Measurements from ENCODE around the gene GABRP. TPM values are rescaled to one million over a fixed set of nuclear protein-coding genes. Genes with fewer than 3 reads are reported as not detected.

Gene GABRP
- total RNA-seq, 1 donor from 2014 or later, result not detected

GRCh38 chr5:170769898-170770416 lies 13.6 kb upstream of the GABRP start:
- H3K4me3 Mint-ChIP-seq (ENCODE audit: unreplicated experiment), result no peak overlapping the region
- H3K9me3 Mint-ChIP-seq (ENCODE audit: low read depth), result no peaks in the 10 kb centered on the region
- H3K27me3 Mint-ChIP-seq (ENCODE audit: low read depth), result peaks cover 25% of the 10 kb centered on the region
- H3K27ac Mint-ChIP-seq (ENCODE audit: unreplicated experiment), result no peak overlapping the region
- no peaks in the 10 kb centered on the region for H3K36me3 Mint-ChIP-seq (ENCODE audit: low read depth)
- TF ChIP-seq CTCF (IDR thresholded peaks at IDR 0.05), result no peak
- H3K4me1 Mint-ChIP-seq (ENCODE audit: low read depth), result no peaks in the 10 kb centered on the region
- no peak for DNase-seq (ENCODE audit: low spot score)

DNA sequence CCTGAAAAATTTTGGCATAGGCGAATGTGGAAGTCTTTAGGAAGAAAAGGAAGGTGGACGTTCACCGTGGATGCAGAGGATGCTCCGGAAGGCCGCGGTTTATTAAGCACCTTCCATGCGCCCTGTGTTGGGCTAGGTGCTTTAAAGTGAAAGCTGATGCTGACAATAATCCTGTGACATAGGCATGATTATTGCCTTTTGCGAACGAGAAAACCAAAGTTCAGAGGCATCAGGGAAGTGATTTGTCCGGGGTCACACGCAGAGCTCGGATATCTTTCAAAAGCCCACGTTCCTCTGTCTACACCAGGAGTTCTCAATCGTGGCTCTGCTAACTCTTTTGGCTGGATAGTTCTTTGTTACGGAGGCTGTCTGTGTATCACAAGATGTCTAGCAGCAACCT lies 12.0 kb upstream of the GABRP start:
- H3K9me3 Mint-ChIP-seq (ENCODE audit: low read depth), result no peaks in the 10 kb centered on the region
- H3K27ac Mint-ChIP-seq (ENCODE audit: unreplicated experiment), result no peak overlapping the region
- no peaks in the 10 kb centered on the region for H3K4me1 Mint-ChIP-seq (ENCODE audit: low read depth)
- H3K4me3 Mint-ChIP-seq (ENCODE audit: unreplicated experiment), result no peak overlapping the region
- no peak for TF ChIP-seq CTCF (IDR thresholded peaks at IDR 0.05)
- DNase-seq (ENCODE audit: low spot score), result no peak
- H3K27me3 Mint-ChIP-seq (ENCODE audit: low read depth), result peaks cover 27% of the 10 kb centered on the region
- no peaks in the 10 kb centered on the region for H3K36me3 Mint-ChIP-seq (ENCODE audit: low read depth)

- Mint-ChIP-seq H3K4me1 (ENCODE audit: low read depth) (no peaks in the 10 kb centered on the region), H3K36me3 (ENCODE audit: low read depth) (no peaks in the 10 kb centered on the region), H3K9me3 (ENCODE audit: low read depth) (no peaks in the 10 kb centered on the region), H3K27me3 (ENCODE audit: low read depth) (peaks cover 30% of the 10 kb centered on the region), H3K27ac (ENCODE audit: unreplicated experiment) (no peak overlapping the region), H3K4me3 (ENCODE audit: unreplicated experiment) (no peak overlapping the region)
- no peak for DNase-seq (ENCODE audit: low spot score)
- no peak for TF ChIP-seq CTCF (IDR thresholded peaks at IDR 0.05)
These were observed 10.2 kb upstream of the GABRP start for GRCh38 chr5:170773024-170773985.

GRCh38 chr5:170774831-170775230 lies 8.7 kb upstream of the GABRP start:
- H3K4me1 Mint-ChIP-seq (ENCODE audit: low read depth), result no peaks in the 10 kb centered on the region
- no peak for DNase-seq (ENCODE audit: low spot score)
- no peaks in the 10 kb centered on the region for H3K9me3 Mint-ChIP-seq (ENCODE audit: low read depth)
- H3K36me3 Mint-ChIP-seq (ENCODE audit: low read depth), result no peaks in the 10 kb centered on the region
- H3K27ac Mint-ChIP-seq (ENCODE audit: unreplicated experiment), result no peak overlapping the region
- no peak for TF ChIP-seq CTCF (IDR thresholded peaks at IDR 0.05)
- peaks cover 31% of the 10 kb centered on the region for H3K27me3 Mint-ChIP-seq (ENCODE audit: low read depth)
- H3K4me3 Mint-ChIP-seq (ENCODE audit: unreplicated experiment), result no peak overlapping the region

GRCh38 chr5:170781946-170782345 lies 1.6 kb upstream of the GABRP start:
- H3K4me1 Mint-ChIP-seq (ENCODE audit: low read depth), result no peaks in the 10 kb centered on the region
- no peak overlapping the region for H3K4me3 Mint-ChIP-seq (ENCODE audit: unreplicated experiment)
- peaks cover 11% of the 10 kb centered on the region for H3K27me3 Mint-ChIP-seq (ENCODE audit: low read depth)
- H3K9me3 Mint-ChIP-seq (ENCODE audit: low read depth), result no peaks in the 10 kb centered on the region
- H3K36me3 Mint-ChIP-seq (ENCODE audit: low read depth), result no peaks in the 10 kb centered on the region
- no peak overlapping the region for H3K27ac Mint-ChIP-seq (ENCODE audit: unreplicated experiment)
- no peak for DNase-seq (ENCODE audit: low spot score)
- no peak for TF ChIP-seq CTCF (IDR thresholded peaks at IDR 0.05)
